Measurements from ENCODE around the gene CD3D.

- no peak for TF ChIP-seq CTCF (IDR thresholded peaks at IDR 0.05)
- TF ChIP-seq EZH2 (IDR thresholded peaks at IDR 0.05; ENCODE audit: borderline replicate concordance, insufficient read depth, low read depth, low read length, poor library complexity, severe bottlenecking), result no peak
Observed at GRCh38 chr11:118322721-118323120, 19.8 kb downstream of the CD3D start.

Data from B cell (primary cell).